A673 (cell line): ENCODE measurements around the gene PDLIM3.

Experiments
- EZH2 ChIP-seq: fragments of 200-600 bp; sonication (generic); IDR thresholded peaks from 2 replicates; pipeline ENCODE4 v1.6.1; 2017; ENCODE audit warnings: borderline replicate concordance, low read depth, mild to moderate bottlenecking, mixed read lengths, antibody characterized with exemption, low read length; ENCODE audit not compliant: poor library complexity, severe bottlenecking
- TF ChIP-seq, protein P1 (sequence below): fragments of 300-800, 200-600 bp; sonication (generic); conservative IDR thresholded peaks from 2 replicates; pipeline ENCODE4 v1.5.1; 2017; ENCODE audit warnings: low read depth, mild to moderate bottlenecking, antibody characterized with exemption, low read length, moderate library complexity, mixed read lengths

DNA sequence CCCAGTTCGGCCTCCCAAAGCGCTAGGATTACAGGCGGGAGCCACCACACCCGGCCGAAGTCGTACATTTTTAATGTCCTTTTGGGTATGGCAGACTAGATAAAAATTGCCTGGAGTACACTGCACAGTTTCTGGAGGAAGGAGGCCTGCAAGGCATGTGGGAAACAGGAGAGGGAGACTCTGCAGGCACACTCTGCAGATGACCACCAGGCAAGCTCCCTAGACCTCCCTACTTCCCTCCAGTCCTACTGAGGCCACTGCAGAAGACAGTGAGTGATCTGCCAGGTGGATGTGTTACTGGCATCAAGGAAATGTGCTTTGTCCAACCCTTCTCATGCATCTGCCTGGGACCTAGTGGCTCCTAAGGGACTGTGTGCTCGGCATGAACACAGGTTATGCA, 11.4 kb downstream of the PDLIM3 start:
- TF ChIP-seq, protein P1, sequence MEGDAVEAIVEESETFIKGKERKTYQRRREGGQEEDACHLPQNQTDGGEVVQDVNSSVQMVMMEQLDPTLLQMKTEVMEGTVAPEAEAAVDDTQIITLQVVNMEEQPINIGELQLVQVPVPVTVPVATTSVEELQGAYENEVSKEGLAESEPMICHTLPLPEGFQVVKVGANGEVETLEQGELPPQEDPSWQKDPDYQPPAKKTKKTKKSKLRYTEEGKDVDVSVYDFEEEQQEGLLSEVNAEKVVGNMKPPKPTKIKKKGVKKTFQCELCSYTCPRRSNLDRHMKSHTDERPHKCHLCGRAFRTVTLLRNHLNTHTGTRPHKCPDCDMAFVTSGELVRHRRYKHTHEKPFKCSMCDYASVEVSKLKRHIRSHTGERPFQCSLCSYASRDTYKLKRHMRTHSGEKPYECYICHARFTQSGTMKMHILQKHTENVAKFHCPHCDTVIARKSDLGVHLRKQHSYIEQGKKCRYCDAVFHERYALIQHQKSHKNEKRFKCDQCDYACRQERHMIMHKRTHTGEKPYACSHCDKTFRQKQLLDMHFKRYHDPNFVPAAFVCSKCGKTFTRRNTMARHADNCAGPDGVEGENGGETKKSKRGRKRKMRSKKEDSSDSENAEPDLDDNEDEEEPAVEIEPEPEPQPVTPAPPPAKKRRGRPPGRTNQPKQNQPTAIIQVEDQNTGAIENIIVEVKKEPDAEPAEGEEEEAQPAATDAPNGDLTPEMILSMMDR, result no peak
- no peak for TF ChIP-seq EZH2
